Esophagus muscularis mucosa (tissue), 3 donors: ENCODE data around the gene TTYH3.

Source experiments
- POLR2AphosphoS5 ChIP-seq, 2 donors: sonication (generic); formaldehyde crosslinking; IDR thresholded peaks; one replicate each; pipeline ENCODE4 v1.6.1; 2017; ENCODE audit warnings: antibody characterized with exemption in 2 of 2
- TF ChIP-seq, protein P1 (sequence below), 3 experiments: fragments of 200-600 bp in 2 of 3; fragments of 450-650 bp in 1 of 3; sonication (generic) in 2 of 3; IDR thresholded peaks; one replicate each; pipeline ENCODE4 v1.5.1; 2017 to 2019; ENCODE audit warnings: antibody characterized with exemption in 3 of 3, mild to moderate bottlenecking in 2 of 3, moderate library complexity in 1 of 3

DNA sequence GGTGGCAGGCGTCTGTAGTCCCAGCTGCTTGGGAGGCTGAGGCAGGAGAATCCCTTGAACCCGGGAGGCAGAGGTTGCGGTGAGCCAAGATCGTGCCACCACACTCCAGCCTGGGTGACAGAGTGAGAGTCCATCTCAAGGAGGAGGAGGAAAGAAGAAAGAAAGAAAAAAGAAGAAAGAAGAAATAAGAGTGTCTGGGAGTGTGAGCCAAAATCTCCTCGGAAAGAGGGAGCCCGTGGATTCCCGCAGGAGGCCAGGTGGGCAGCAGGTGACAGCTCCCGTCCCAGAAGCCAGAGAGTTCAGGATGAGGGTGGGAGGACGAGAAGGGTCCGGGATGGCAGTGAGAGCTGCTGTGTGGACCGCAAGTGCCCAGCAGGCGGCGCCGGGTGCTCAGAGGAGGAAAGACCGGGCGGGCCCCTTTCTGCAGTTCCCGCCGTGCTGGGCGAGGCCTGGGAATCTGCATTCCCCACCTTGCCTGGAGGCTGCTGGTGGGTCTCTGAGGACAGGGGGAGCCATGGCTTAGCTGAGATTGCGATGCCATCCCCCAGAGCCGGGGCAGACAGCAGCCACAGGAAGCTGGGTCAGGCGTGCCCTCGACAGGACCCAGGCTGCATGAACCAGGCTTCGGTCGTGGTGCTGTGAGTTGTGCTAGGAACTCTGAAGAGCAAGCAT is 39.1 kb downstream of the TTYH3 start:
- TF ChIP-seq, protein P1, sequence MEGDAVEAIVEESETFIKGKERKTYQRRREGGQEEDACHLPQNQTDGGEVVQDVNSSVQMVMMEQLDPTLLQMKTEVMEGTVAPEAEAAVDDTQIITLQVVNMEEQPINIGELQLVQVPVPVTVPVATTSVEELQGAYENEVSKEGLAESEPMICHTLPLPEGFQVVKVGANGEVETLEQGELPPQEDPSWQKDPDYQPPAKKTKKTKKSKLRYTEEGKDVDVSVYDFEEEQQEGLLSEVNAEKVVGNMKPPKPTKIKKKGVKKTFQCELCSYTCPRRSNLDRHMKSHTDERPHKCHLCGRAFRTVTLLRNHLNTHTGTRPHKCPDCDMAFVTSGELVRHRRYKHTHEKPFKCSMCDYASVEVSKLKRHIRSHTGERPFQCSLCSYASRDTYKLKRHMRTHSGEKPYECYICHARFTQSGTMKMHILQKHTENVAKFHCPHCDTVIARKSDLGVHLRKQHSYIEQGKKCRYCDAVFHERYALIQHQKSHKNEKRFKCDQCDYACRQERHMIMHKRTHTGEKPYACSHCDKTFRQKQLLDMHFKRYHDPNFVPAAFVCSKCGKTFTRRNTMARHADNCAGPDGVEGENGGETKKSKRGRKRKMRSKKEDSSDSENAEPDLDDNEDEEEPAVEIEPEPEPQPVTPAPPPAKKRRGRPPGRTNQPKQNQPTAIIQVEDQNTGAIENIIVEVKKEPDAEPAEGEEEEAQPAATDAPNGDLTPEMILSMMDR (IDR thresholded peaks at IDR 0.05): peak; percentile 67 to 92 (median 74)
- TF ChIP-seq POLR2AphosphoS5 (IDR thresholded peaks at IDR 0.05): no peak
